Renal cortical epithelial cell (primary cell): ENCODE measurements around the gene KCNC3. TPM values are rescaled to one million over a fixed set of nuclear protein-coding genes. Genes with fewer than 3 reads are reported as not detected.
"Not testable (repeated sequence)": the region's sequence is repeated elsewhere in the genome, so short reads cannot be mapped to it uniquely, and the experiment has no call there.

Source experiments
- DNase-seq: peaks from one replicate; pipeline ENCODE4 v3.0.0-alpha.2; 2011; ENCODE audit warnings: low read depth
- total RNA-seq: library from RNA; depleted of rRNA; stranded (reverse); fragments of >200 nt; gene quantifications from 2 replicates; pipeline ENCODE4 v1.2.3, GENCODE V29; 2014

KCNC3 gene
- total RNA-seq, 1 donor from 2014 or later: 6.5 TPM

DNA sequence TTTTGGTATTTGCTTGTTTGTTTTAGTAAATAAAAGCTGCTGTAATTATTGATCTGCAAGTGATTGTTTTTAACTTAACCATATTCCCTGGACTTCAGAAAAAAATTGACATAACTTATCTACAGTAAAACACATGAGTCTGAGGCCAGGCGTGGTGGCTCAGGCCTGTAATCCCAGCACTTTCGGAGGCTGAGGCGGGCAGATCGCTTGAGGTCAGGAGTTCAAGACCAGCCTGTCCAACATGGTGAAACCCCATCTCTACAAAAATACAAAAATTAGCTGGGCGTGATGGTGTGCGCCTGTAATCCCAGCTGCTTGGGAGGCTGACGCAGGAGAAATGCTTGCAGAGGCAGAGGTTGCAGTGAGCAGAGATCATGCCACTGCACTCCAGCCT is 24.3 kb upstream of the KCNC3 start:
- not testable (repeated sequence) for DNase-seq

DNA sequence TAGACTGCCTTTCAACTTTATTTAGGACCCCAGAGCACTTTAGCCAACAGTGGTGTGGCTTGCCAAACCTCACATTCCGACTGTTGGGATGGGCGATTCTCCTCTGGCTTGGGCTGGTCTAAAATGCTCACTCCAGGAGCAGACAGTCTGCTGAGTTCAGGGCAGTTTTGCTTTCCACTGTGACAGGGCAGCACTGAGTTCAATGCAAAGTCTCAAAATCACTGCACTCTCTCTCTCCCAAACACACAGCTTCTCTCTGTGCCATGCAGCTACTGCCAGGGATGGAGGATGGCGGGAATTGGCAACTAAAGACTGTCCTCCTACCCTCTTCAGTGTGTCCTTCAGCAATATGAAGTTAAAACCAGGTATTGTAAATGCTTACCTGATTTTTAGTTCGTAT is 23.1 kb upstream of the KCNC3 start:
- DNase-seq: no peak

DNA sequence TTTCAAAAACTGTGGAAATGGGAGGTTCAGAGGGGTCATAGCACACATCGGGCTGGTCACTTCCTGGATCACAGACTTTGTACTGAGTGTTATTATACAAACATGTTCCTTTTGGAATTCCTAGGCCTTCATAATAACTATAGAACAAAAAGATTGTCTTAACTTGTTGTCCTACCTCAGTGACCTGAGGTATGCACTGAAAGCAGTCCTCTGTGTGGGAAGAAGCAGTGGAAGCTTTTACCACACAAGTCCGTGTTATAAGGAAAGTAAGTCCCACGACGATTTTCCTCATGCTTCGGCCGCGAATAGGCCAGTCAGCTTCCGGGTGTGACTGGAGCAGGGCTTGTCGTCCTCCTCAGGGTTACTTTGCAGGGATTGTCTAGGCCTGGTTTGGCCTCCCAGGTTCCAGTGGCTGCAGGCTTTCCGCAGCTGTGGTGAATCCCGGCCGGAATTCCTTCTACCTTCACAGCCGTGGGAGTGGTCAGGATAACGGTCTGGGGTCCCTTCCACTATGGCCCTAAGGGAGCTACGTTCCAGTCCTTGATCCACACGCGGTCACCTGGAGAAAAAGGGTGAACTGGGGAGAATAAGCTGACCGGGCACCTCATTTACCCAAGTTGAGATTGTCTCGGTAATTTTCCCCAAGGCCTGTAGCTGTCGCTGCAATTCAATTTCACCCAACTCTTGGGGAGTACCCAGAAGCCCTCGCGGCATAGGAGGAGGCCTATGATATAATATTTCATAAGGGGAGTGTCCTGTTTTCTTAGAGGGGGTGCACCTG is 20.3 kb upstream of the KCNC3 start:
- DNase-seq: peak; percentile 32

DNA sequence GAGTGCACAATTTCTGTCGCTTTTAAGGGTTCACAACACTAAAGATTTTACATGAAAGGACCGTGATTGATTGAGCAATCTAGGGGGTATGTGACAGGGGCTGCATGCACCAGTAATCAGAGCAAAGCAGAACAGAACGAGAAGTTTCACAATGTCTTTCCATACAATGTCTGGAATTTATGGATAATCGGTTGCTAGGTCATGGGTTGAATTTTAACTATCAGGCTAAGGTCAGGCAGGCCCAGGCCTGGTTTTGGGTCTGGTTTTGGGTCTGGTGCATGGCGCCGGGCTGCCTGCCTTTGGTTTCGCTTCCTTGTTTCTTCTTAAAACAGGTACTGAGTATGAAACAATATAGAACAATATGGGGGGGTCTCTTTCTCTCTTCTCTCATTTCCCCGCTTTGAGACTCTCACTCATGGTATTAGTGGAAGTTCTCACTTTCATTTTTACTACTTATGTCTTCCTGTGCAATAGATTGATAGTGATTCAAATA is 18.0 kb upstream of the KCNC3 start:
- DNase-seq: peak; percentile 70

DNA sequence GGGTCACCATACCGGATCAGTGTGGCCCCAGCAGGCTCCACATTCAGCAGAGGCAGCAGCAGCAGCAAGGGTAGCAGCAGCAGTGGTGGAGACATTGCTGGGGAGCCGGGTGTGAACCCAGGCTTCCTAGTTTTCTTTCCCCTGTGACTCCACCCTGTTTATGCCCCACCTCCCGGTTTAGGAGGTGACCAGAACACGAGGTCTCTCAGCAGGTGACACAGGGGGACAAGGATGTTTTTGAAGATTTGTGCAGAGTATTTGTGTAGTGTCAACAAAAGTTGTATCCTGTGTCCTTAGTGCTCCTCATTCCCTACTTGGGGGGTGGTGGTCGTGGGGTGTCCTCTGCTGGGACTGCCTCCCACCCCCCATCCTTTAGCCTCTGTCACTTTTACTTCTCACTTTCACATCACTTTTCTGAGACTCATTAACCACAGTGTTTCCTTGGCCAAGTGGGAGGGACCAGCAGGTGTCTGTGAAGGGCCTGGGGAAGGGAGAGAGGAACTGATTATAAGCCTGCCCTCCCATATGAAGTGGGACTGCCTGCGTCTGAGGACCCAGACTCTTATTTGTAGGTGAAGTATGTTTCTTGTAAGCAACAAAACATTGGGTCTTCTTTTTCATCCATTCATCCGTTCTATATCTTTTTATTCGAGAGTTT is 15.6 kb upstream of the KCNC3 start:
- DNase-seq: no peak

DNA sequence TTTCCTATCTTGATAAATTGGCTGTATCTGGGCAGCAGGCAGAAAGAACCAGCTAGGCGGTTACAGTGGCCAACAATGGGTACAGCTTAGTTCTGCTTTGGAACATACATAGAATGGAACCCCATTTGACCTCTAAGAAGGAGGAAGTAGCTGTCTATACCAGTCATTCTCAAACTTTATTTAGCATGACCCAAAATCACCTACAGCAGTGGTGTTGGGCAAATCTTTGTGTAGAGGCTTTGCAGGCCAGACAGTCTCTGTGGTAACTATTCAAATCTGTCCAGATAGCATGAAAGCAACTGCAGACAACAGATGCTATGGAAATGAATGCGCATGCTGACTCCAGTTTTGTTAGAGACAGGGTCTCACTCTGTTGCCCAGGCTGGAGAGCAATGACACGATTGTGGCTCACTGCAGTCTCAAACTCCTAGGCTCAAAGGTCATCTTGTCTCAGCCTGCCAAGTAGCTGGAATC is 12.0 kb upstream of the KCNC3 start:
- no peak for DNase-seq

DNA sequence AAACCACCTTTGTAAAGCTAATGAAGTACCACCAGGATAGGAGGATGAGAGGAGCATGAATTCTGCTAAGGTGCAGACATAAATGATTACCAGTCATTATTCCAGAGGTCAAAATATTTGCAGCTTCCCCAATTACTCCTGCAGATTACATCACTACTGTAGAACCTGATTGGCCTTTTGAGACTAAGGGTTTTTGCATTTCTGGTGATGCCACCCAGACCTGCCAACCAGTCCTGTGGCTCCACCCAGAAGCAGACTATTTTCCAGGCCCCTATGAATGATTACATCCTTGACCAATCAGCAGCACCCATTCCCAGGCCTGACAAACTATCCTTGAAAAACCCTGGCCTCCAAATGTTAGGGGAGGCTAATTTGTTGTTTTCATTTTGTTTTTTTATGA is 11.2 kb upstream of the KCNC3 start:
- no peak for DNase-seq

DNA sequence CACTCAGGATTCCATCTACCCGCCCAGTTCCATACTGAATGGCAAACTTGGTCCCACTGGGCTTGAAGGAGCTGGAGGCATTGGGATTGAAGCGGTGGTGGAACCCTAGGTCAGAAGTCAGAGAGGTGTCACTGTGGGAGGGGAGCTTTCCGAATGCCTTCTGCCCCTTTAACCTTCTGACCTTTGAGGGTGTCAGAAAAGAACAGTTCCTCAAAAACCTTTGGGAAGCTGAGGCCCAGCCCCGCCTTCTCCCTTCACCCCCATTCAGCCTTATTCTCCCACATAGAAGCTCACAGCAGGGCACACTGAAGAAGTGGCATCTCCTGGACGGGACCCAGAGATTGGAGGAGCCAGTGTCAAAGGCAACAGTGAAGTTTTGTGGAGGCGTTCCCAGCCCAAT is 7.9 kb upstream of the KCNC3 start:
- not testable (repeated sequence) for DNase-seq

DNA sequence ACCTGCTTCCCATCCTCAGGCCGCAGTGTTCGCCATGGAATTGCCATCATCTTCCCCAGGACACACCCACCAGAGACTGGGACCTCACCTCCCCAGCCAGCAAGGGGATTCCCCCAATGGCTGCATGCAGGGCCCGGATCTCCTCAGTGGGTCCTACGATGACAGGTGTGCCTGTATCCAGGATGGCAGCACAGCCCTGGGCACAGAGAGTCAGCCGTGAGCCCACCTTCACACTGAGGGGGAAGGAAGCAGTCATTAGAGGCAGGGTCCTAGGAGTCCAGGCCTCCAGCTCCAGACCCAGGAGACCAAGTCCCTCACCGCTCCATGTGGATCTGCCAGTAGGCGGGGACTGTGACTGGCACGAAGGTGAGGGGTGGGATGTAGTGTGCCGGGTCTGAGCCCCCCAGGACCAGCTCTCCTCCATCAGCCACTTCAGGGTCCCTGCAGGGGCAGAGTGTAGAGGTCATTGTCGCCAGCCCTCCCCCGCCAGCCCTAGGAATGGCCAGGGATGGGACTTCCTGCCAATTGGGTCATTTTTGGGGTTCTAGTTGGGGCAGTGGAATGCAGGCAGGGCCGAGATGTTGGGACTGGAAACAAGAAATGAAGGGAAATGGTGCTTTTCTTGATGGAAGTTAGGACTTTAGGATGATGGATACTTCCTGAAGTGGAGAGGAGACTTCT is 5.7 kb upstream of the KCNC3 start:
- no peak for DNase-seq

DNA sequence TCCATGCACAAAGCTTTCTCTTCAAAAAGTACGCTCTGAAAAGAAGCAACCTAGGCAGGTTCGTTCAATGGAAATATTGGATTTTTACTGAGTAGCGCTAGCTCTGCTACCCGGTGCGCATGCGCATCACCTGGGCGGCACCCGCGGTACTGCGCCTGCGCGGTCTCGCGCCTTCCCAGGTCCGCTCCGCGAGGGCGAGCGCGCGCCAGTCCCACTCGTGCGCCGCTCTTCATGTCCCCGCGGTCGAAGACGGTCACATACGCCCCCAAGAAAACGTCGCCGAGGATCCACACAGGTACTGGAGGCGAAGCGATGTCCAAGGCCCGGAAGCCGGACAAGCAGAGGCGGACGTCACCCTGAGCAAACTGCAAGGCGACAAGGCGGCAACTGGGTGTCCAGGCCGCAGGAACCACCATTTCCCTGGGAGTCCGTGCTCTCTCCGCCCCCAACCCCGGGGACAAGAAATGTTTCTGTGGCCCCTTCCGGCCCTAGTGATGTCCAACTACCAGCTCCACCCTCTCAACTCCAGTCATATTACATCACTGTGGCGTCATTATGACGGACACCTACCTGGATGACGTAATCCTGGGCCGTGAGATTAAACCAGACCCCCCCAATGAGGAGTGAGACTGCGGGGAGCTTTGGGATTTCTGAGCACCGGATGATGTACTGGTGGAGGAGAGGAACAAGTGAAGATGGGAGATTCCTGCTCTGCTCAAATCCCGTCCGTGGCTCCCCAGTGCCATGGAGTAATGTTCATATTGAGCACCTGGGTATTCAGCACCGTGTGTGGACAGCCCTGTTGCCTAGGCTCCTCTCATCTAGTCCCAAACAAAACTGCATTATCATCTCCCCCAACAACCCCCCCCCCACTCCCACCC is 4.8 kb upstream of the KCNC3 start:
- DNase-seq: no peak

DNA sequence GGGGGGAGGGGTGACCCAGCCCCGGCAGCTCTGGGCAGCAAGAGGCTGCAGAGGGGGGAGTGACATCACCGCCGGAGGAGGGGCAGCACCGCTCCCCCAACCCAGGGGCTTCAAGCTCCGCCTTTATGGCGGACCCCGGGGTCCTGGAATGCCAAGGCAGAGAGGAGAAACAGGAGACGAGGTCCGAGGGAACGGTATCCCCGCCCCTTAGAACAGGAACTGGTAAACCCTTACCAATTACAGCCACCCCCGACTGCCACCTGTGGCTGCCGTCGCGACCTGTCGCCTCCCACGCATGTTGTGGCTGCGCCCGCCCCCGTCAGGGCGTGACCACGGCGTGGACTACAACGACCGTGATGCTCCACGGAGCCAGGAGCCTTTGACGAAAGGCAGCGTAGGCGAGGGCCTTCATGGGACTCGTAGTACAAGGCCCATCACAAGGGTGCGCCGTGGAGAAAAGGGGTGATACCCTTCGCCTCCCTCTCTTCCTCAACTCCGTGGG is 4.1 kb upstream of the KCNC3 start:
- DNase-seq: peak; percentile 82

DNA sequence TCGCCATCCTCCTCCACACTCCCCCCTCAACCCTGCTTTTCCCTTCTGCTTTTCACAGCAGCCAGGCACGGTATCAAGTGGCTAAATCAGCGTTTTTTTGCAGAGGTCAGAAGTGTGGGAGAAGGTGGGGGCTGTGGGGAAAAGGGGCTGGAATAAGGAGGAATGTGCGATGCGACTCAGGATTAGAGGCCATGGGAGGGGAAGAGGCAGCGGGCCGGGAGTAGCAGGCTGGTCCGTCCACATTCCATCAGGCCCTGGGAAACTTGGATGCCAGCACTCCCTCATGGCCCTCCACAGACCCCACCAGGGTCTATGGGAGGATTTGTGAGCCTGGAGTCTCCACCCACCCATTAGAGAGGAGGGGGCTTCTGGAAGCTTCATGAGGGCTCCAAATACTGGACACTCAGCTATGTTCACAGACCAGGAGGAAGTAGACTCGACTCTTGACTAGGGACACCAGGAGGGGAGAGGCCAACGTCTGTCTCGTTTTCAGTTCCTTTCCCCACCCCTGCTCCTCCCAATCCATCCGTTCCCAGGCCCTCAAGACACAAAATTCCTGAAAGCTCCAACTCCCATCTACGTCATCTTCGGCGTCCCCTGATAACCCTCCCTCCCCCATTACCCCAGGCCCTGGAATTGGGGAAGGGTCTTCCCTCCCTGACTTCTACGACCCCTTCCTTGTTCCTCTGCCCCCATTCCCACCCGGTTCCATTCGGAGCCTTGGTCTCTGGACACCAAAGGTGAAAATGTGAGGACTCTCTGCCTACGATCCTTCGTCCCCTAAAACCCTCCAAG is 3.3 kb upstream of the KCNC3 start:
- DNase-seq: no peak

DNA sequence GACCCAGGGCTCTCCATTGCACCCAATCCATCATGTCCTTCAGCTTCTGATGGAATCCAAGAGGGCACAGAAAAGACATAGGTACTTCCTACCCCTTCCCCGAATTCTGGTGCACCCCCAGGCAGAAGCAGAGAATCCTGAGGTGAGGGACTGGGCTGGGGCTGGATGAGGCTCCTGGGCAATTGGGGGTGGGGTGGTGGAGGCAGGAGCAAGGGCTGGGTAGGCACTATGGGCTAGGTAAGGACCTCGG is 2.7 kb upstream of the KCNC3 start:
- no peak for DNase-seq

DNA sequence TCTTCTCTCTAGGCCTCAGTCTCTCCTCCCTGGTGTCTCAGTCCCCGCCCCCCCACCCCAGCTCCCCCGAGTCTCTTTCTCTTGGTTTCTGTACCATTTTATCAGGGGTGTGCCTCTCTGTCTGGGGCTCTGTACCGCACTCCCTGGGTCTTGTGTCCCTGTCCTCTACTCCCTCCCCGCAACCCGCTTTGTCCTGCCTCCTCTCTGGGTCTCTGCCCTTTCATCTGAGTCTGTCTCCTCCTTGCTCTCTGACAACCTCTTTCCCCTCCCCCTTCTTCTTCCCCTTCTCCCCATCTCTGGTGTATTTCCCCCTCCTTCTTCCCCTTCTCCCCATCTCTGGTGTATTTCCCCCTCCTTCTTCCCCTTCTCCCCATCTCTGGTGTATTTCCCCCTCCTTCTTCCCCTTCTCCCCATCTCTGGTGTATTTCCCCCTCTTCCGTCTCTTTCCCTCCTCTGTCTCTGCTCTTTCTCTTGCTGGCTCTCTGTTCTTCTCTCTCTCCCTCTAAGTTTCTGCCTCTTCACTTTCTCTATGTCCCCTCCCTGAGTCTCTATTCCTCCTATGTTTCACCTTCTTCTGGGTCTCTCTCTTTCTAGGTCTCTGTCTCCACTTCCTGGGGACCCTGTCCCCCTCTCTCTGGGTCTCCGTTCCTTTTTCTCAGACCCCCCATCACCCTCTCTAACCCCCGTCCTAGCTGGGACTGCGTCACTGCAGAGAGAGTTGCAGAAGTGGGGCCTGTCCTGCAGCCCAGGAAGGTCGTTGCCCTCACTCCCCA is 2.2 kb upstream of the KCNC3 start:
- no peak for DNase-seq

DNA sequence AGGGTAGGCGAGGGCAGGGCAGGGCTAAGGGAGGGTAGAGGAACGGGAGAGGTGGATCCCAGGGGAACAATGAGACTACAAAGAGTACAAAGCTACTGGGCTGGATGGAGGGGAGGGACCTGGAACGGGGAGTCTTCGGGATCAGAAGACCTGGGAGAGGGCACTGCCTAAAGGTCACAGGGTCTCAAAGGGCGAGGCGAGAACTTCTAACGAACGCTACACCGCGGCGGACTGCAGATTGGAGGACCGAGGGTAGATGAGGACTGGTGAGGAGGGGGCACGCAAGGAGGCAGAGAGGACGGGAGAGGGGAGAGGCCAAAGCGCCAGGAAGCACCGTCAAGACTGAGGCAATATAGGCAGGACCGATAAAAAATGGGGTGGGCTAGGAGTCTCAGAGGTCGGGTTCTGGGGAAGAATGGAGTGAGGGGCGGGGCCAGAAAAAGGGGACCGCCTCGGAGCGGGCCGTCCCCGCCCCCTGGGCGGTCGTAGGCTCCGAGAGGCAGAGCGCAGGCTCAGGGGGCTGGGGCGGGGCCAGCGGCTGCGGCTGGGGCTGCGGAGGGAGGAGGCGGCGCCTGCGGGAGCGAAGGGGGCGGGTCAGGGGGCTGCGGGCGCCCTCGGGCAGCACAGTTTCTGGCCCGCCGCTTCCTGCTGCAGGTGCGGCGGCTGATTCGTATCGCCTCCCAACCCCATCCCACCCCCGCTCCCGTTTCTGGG is 1.3 kb upstream of the KCNC3 start:
- peak; percentile 28 for DNase-seq

DNA sequence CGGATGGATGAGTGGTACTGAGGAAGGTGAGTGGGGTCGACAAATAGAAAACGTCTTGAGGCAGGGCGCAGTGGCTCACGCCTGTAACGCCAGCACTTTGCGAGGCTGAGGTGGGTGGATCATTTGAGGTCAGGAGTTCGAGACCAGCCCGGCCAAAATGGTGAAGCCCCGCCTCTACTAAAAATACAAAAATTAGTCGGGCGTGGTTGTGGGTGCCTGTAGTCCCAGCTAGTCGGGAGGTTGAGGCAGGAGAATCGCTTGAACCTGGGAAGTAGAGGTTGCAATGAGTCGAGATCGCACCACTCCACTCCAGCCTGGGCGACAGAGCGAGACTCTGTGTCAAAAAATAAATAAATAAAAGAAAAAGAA is 733 bp upstream of the KCNC3 start:
- DNase-seq: not testable (repeated sequence)

DNA sequence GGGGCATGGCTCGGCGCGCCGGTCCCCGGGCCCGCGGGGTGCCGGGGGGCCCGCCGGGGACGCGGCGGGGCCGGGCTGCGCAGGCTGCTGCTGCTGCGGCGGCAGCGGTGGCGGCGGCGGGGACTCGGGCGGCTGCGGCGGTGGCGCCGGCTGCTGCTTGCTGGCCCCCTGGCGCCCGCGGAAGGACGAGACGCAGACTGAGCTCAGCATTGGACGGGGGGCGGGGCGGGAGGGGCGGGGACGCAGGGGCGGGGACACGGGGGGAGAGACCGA is 368 bp downstream of the KCNC3 start:
- no peak for DNase-seq

DNA sequence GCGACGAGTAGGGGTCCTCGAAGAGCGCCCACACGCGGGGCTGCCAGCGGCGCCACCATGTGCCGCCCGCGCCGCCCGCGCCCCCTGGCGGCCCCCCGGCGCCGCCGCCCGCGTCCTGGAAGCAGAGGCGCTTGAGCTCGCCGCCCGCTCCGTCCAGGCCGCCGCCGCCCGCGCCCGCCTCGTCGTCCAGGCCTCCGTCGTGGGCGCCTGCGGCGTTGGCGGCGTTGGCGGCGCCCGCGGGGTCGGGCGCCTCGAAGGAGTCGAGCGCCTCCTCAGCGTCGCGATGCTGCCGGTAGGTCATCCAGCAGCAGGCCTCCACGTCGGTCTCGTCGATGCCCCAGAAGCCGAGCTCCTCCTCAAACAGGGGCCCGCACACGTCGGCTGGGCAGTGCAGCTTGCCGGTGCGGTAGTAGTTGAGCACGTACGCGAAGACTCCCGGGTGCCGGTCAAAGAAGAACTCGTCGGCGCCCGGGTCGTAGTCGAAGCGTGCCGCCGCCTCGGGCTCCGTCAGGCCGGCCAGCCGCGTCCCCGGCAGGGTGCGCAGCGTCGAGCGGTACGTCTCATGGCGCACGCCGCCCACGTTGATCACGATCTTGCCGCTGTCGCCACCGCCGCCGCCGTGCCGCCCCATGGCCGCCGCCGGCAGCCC is 829 bp downstream of the KCNC3 start:
- no peak for DNase-seq

DNA sequence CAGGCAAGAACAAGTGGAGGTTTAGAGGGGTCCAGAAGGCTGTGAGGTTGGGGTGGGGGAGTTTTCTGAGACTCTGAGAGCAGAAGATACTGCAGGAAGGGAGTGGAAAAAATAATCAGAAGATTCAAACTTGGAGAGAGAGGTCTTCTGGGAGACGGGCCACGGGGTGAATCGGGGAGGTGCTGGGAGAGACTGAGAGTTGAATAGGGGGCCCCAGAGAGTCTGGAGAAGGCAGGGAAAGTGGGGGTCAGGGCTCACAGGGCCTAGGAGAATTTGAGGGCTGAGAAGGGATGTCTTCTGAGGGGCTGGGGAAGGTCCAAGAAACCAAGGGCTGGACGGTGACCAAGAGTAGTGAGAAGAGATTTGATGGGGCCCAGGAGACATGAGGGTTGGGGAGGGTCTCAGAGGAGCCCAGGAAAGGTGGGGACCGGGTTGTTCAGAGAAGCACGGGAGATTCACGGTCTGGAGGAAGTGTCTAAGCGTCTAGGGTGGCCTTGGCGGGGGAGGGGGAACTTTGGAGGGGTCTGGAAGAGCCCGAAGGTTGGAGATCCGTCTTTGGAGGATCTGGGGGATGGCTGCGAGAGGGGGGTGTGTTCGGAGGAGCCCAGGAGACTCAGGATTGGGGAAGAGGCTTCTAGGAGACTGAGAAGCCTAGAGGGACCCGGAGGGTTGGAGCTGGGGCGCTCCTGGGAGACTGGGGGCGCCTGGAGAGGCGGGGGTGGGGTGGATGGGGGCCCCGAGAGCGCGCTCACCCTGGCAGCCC is 1.5 kb downstream of the KCNC3 start:
- DNase-seq: no peak
